ENCODE data around the gene C11orf65. TPM values are rescaled to one million over a fixed set of nuclear protein-coding genes. Genes with fewer than 3 reads are reported as not detected.

Gene C11orf65
- total and polyA plus RNA-seq, 4 donors, result 0.33 to 1.2 (median 0.68) TPM

Other genes starting within 250 kb of the C11orf65 start
- 10 to 100 TPM in 1 of 2 donors, 1 to 10 TPM in 1; 8.5 to 12.7 TPM for gene NPAT, start 244.9 kb downstream of the C11orf65 start, total RNA-seq
- gene NPAT, start 244.9 kb downstream of the C11orf65 start, polyA plus RNA-seq, result 1 to 10 TPM; 1.6 to 3.3 TPM
- 10 to 100 TPM; 31.3 to 65.7 TPM for gene ATM, start 244.5 kb downstream of the C11orf65 start, total RNA-seq
- 10 to 100 TPM in 1 of 2 donors, 1 to 10 TPM in 1; 9.9 to 10.4 TPM for gene ATM, start 244.5 kb downstream of the C11orf65 start, polyA plus RNA-seq
- gene POGLUT3, start 30.9 kb upstream of the C11orf65 start, total RNA-seq, result 1 to 10 TPM; 7.4 to 8.8 TPM
- gene POGLUT3, start 30.9 kb upstream of the C11orf65 start, polyA plus RNA-seq, result 1 to 10 TPM; 5.8 to 7.8 TPM
- 1 to 10 TPM in 1 of 2 donors, under 1 TPM in 1; 0.47 to 6.1 TPM for gene EXPH5, start 126.2 kb upstream of the C11orf65 start, total RNA-seq
- gene EXPH5, start 126.2 kb upstream of the C11orf65 start, polyA plus RNA-seq, result 1 to 10 TPM in 1 of 2 donors, under 1 TPM in 1; 0.65 to 2.3 TPM
- gene DDX10, start 197.5 kb upstream of the C11orf65 start, total RNA-seq, result 10 to 100 TPM in 1 of 2 donors, 1 to 10 TPM in 1; 8.0 to 11.8 TPM
- gene DDX10, start 197.5 kb upstream of the C11orf65 start, polyA plus RNA-seq, result 1 to 10 TPM; 8.2 to 9.7 TPM